NCI-H2171 treated with DMSO at 0.1 percent for 48 hours (cell line): ENCODE results near the gene PON2.
"Not testable (repeated sequence)": the region's sequence is repeated elsewhere in the genome, so short reads cannot be mapped to it uniquely, and the experiment has no call there.

Source experiments
- DNase-seq: peaks from one replicate; lab custom pipeline; 2025; lab: John Stamatoyannopoulos, UW

The PON2 gene

DNA sequence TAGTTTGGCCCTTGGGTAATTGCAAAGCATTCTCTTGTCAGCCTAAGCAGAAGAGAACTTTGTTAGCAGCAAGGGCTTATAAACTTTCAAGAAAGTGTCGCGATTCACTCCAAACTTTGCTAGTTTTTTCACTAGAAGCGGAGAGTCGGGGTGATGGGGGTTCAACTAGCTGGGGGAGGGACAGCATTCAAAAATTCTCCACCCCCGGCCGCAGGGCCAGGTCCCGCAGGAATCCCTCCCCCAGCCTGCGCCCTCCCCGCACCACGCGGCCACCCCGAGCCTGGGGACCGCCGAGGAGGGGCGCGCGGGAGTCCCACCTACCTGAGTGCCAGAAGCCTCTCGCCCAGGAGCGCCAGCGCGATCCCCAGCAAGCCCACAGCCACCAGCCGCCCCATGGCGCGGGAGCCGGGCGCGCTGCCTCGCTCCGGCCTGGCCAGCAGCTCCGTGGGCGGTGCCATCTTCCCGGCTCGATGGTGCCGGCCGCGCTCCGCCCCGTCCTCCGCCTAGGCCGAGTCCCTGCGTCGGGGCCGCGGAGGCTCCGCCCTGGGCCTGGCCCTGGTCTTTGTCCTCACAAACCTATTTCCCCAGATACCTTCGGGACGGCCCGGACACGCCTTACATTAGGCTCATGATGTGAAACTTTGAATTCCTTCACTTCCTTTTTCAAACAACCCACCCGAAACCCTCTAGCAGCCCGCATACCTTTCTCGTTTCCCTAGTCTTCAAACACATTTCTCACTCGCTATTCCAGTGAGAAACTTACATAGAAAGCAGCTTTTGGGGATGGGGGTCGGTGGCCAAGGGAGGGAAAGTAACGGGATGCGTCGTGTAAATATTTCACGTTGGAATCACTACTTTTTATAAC, at the start of gene PON2:
Gene PON2 (minus strand): TSS at position 472 of the 865 bp plus-strand sequence. CDS start 77 bp downstream, at position 395.
- peak; percentile 35 for DNase-seq

DNA sequence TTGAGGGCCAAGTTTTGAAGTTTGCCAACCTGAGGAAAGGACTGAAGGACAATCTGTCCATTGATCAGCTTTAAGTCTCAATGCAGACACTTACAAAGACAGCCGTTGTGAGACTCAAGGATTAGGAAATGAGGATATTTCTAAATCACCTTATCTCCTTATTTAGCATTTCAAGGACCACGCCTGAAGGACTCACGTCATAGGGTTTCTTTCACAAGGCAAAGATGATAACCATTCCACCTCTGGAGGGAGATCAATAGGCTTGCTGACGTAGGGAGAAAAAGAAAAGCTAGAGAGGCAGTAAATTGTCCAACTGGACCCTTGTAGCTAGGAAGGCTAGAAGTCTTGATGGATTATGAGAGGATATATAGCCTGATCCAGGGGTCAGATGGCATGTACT, 47.6 kb upstream of the PON2 start:
- no peak for DNase-seq

DNA sequence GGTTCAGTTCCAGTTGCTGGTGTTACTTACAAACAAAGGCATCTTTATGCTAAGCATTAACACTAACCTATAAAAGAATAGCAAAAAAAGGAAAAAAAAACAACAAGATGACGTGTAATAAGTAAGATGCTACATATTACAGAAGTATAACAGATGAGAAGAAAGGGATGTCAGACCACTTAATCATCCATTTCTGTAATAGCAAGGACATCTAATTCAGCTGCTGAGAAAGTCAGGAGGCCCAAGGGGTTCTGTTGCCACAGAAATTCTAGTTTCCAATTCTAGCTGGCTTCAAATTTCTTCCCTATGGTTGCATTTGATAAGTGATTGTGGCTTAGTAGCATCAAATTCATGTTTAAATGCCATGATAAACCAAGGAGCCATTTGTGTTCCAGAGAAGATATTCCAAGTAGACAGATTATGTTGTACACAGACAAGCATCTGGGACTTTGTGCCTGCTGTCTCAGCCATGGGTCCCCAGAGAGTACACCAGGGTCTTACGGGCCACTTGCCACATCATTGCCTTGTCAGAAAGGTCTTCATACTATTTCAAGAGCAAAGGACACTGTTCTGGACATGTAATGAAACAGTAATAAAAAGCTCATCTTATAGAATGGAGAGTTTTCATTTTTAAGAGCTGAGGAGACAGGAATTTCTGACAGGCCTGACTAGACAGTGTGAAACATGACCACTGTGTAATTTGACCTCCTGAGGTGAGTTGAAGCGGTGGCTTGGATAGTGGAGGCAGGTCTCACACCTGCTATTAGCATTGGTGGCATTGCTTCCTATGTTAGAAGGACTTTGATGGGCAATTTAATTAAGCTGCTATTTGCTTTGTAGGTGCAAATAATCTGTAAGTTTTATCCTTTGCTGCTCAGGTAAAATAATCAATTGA, 46.7 kb upstream of the PON2 start:
- DNase-seq = peak; percentile 68

DNA sequence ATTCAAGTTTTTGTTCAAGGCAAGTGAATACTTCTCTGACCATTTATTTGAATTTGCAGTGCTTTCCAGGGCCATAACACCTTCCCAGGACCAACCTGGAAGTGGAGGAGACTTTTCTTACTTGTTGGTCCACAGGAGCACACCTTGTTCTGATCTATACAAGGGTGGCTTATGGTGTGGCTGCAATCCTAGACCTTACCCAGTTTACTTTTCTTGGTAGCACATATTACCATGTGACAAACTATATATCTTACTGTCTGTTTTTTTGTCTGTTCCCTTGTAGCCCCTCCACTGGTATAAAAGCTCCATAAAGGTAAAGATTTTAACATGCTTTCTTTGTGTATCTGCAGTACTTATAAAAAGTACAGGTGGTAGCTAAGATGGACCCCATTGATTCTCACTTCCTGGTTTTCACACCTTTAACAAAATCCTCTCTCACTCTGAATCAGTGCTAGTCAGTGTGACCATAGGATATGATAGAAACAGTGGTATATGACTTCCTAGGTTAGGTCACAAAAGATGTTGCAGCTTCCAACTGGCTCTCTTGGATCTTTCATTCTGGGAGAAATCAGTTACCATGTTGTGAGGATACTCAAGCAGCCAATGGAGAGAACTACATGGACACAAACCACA, 45.3 kb upstream of the PON2 start:
- DNase-seq = no peak

DNA sequence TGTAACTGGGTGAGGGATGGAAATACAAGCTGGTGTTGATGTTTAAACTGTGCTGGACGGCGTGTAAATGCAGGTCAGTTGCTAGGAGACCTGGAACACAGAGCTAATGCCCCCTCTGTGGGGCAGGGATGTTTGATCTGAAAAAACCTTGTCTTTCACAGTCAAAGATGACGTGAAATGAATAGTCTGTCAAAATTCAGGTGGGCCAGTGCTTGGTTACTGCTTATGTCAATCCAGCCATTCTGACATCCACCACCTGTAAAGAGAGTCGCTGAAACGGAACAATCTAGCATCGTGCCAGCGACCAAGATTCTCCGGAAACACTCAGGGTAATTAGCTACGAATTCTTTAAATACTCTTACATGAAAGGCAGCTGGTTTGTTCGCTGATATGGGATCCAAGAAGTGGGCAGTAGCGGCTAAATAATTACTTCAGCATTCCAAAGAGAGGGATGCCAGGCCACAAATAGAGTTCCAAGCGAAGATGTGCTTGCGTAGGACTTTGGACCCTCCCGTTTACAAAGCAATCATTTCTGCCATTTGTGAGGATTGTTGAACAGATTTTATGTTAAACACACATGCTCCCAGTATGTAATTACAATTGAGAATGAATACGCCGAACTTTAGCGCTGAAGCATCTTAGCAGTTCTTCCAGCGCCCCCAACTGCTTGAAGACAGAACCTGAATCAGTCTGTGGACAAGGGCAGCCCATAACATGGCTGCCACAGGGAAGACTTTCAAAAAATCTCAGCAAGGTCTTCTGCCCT, 43.6 kb upstream of the PON2 start:
- no peak for DNase-seq

DNA sequence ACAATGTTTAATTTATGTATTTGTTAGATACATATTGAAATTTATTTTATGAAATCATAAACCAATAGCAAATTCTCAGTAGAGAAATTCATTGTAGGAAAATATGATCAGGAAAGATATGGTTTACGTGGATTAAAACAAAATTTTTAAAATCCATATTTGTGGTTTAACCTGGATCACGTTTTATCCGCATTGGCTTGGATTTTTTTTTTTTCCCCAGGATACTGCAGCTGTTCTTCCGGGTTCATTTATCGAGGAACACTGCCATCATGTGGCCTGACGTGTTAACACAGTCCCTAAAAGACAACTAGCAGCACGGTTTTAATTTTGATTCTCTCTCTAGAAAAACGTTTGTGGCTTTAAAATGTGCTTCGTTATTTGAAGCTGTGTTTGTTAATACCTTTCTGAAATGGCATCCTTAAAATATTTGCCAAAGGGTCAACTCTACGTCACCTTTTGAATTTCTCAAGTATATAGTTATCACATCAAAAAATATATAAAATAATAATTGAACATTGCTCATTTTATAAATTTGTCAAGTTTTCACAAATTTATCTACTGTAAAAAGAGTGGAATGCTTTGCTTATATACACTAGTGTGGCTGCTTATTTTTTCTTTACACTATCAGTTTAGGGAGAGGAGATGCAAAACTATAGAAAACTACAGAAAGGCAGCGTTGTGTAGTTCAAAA, 42.2 kb upstream of the PON2 start:
- peak; percentile 80 for DNase-seq

DNA sequence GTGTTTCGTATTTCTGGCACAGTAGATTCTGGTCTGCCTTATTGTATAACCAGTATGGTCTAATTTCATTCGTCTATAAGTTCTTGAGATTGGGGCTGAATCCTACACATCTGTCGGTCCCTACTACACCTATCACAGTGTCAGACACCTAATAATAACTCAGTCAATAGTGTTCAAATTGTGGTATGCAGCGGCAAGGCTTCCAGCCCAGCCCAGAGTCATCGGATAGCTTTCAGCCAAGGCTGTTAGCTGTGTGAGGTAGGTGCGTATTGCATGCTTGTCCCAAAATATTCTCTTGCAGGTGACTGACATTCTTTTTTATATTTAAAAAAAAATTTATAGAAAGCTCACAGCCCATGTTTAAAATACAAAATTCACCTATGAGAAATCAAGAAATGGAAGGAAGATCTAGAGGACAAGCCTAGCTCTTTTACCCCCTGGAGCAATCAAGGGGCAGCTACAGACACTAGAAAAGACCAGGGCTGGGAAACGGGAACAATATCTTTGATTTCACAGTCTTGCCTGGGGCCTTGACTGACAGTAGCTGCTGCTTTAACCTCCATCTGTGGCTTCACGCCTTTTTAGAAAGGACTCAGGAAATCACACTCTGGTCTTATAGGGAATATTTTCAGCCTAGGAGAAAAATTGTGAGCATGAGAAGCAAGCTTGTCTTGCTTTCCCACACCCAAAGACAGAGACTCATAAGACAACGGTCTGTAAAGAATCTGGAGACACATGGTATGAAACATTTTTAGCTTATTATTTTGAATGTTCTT, 41.4 kb upstream of the PON2 start:
- DNase-seq = no peak

DNA sequence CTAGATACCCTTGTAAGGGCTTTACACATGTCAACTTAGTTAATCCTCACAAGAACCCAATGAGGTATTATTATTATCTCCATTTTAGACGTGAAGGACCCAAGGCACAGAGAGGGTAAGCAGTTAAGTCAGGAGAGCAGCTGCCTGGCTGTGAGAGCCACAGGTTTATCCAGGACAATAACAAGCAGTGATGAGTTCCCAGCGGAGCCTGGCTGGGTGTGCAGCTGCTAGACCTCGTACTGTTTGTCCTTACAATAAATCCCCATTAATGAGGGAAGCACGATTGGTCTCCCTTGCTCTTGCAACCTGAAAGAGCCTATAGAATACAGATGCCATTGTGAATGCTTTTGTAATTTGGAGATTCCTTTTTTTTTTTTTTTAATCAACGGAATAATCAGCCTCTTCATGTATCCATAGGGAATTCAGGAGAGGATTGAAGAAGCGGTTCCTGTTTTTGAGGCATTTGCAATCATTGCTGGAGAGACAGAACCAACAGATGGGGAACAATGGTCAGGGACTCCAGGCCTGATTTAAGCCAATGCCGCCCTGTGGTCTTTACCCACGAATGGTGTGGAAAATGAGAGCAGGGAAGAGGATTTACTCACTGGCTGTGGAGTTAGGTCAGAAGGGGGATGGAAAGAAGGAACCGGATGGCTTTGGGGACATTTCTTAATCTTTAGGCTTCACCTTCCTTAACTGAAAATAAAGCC, 38.6 kb upstream of the PON2 start:
- DNase-seq = peak; percentile 31

DNA sequence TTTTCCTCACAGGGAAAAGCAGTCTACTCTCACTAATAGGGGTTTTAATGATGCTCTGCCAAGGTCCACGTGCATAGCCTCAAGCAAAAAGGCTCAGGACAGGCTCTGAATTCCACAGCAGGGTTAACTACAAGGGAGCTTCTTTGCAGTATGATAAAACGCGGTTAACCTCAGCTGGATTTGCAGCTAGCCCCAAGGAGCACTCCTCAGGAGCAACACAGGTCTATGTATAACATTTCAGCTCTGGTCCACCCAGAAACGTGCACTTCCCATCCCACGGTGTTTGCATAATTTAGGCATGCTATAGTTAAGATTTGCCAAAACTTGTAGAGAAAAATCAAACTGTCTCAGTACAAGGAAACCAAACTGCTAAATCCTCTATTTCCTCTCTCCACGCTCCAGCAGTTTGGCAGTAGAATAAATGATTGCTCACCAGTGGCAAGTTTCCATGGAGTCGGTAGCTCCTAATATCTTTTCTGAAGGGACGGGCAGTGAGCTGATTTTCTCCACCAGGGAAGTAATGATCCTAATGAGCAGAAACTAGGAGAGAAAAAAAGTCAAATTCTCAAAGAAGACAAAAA, 37.8 kb upstream of the PON2 start:
- DNase-seq = no peak

DNA sequence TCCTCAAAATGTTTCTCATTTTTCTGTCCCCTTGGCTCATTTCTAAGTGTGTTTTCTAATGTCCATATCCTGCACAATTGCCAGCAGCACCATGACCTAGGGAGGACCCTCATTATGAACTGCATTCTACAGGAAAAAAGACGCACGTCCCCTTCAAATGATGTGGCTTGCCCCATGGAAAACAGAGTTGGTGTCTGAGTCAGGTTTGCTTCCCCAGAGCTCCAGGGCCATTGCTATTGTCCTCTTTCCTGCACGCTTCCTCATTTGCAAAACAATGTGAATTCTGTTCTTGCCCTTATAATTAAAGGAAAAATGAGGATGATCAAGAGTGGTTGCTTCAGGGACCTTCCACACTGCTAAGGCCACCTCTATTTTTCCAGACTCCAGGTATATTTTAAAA, 36.2 kb upstream of the PON2 start:
- no peak for DNase-seq

DNA sequence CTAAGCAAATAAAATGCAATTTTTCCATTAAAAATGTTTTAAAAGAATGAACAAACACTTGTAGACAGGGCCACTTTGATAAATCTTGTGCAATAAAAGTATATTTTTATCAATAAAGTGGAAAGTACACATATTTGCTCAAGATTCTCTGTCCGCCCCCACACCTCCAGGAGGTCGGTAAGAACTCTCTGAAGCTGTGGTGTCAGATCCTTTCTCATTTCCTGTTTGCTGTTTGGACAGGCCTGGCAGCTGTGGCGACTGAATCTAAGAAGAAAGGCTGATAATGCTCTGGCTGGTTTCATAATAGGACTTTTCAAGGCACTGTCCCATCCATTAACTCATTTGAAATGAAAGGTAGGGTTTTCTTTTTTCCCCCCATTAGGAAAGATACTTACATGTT, 35.6 kb upstream of the PON2 start:
- no peak for DNase-seq

DNA sequence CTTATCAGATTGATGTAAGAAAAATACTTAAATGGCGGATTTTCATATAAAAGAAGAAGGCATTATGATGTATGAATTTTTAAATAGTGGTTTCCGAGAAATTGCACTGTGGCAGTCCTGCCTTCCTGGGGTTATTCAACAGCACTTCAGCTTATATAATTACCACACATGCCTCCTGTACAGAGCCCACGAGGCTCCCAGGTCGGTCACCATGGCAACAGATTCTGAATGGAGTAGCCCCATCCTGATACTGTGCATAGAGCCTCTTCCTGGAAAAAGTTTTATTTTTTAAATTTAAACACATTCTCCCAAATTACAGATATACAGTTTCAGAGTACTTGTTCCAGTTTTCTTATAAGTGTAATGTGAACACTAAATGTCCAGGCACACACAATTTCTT, 35.0 kb upstream of the PON2 start:
- peak; percentile 3 for DNase-seq

DNA sequence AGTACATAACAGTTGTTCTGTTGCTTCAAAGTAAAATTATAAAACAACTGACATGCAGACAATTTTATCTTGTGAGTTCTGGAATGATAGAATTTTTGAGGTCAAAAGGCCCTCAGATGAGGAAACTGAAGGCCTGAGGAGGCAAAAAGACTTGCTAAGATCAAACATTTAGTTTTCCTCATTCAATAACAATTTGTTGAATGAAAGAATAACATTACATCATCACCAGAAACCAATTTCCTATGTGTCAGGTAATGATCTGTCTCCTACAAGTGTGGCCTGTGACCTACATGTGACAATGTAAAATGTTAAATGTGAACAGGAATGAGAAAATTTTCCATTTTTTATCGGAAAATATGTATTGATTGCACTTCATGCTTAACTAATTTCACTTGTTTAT, 34.4 kb upstream of the PON2 start:
- no peak for DNase-seq

DNA sequence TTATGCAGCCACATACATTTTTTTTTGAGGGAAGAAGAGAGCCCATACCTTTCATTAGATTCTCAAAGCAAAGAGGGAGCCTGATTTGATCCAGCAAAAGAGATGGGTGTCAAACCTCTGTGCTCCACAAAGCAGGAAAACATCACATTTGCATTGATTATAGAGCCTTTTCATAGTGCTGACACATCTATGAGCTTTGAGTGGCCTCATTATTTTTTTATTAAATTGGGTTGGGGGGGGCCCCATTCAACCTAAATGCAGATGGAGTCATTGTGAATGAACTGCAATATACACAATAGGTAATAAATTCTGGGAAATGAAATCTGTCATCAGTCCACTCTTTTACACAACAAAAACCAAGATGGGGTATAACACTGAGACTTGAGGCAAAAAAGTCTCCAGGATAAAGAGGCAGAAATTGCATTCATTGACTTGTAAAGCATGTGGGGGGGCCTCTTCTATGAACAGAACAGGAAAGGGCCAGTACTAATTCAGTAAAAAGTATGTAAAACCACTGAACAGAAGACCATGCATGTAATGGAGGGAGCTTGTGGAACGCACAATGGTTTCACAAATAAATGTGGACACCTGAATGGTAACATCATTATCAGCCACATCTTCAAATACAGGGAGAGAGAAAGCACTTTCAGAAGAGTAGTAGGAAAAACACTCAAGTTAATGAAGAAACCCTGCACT, 33.2 kb upstream of the PON2 start:
- DNase-seq = no peak

DNA sequence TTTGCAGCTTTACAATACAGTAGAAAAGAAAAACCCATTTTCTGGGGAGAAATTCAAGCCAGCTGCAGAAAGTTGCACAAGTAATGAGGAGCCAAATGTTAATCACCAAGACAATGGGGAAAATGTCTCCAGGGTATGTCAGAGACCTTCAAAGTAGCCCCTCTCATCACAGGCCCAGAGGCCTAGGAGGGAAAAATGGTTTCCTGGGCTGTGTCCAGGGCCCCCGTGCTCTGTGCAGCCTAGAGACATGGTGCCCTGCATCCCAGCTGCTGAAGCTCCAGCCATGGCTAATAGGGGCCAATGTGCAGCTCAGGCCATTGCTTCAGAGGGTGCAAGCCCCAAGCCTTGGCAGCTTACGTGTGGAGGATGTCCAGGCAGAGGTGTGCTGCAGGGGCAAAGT, 25.8 kb upstream of the PON2 start:
- DNase-seq = not testable (repeated sequence)

DNA sequence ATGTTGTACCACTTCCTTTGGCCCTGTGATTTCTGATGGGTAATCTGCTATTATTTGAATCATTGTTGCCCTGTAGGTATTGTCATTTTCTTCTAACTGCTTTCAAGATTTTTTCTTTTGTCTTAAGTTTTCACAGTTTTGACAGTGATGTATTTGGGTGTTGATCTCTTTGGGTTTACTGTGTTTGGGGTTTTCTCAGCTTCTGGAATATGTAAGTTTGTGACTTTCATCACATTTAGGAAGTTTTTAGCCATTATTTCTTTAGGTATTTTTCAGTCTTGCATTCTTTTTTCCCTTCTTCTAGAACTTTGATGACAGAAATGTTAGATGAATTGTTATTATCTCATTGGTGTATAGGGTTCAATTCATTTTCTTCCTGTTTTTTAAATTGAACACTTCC, 23.1 kb upstream of the PON2 start:
- no peak for DNase-seq

DNA sequence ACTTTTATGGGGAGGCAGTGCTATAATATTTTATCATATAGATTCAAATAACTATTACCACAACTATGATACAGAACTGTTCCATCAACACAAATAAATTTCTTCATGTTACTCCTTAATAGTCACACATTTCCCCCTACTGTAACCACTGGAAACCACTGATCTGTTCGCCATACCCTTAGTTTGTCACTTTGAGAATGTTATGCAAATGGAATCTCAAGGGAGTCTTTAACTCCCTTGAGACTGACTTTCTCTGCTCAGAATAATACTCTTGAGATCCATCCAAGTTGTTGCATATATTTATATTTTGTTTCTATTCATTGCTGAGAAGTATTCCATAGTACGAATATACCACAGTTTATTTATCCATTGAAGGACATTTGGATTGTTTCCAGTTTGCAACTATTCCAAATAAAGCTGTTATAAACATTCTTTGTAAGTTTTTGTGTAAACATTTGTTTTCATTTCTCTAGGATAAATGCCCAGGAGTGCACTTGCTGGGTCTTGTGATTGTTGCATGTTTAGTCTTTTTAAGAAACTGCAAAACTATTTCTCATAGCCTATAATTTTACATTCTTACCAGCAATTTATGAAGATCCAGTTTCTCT, 19.7 kb upstream of the PON2 start:
- no peak for DNase-seq

DNA sequence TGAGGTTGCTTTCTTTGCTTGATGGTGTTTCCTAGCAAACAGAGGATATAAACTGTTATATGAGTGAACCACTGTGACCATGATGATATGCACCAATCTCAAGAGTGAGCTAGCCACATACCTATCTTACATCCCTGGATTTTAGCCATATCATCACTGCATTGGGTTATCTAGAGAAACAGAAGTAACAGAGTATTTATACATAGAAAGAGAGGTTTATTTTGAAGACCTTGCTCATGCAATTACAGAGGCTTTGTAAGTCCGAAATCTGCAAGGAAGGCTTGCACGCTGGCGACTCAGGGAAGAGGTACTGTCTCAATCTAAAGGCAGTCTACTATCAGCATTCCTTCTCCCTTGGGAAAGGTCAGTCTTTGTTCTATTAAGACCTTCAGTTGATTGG, 11.8 kb upstream of the PON2 start:
- DNase-seq = no peak
